Stimulated activated memory B cell treated with anti-CD40 and anti-IgM and Interleukin-4, amounts not matched to agents 10 μg/mL and 1 μg/mL and 100 μg/mL, for 72 hours (primary cell): ENCODE data around the gene KIF1B.

Experiments used
- ATAC-seq: fragments of 150-1000 bp; cut with Tn5 transposase; 2 replicates; pipeline ENCODE4 v1.10.0; 2021
- H3K27ac Mint-ChIP-seq: one replicate; pipeline ENCODE4 v1.8.0; 2022; ENCODE audit warnings: mild to moderate bottlenecking, mixed read lengths
- H3K27me3 Mint-ChIP-seq: one replicate; pipeline ENCODE4 v1.8.0; 2022; ENCODE audit warnings: mixed read lengths
- H3K36me3 Mint-ChIP-seq: one replicate; pipeline ENCODE4 v1.8.0; 2022; ENCODE audit warnings: mixed read lengths
- H3K4me1 Mint-ChIP-seq: one replicate; pipeline ENCODE4 v1.8.0; 2022; ENCODE audit warnings: mixed read lengths
- H3K4me3 Mint-ChIP-seq: one replicate; pipeline ENCODE4 v1.8.0; 2022; ENCODE audit warnings: mild to moderate bottlenecking, moderate library complexity, mixed read lengths
- H3K9me3 Mint-ChIP-seq: one replicate; pipeline ENCODE4 v1.8.0; 2022; ENCODE audit warnings: mixed read lengths

KIF1B gene

GRCh38 chr1:10309243-10310011 lies 99.1 kb downstream of the KIF1B start:
- H3K27ac Mint-ChIP-seq: no peak overlapping the region
- no peaks in the 10 kb centered on the region for H3K9me3 Mint-ChIP-seq
- no peaks in the 10 kb centered on the region for H3K27me3 Mint-ChIP-seq
- H3K36me3 Mint-ChIP-seq: peaks cover 41% of the 10 kb centered on the region
- ATAC-seq: no peak
- no peak overlapping the region for H3K4me3 Mint-ChIP-seq
- no peaks in the 10 kb centered on the region for H3K4me1 Mint-ChIP-seq

GRCh38 chr1:10316752-10317151 lies 106.4 kb downstream of the KIF1B start:
- H3K9me3 Mint-ChIP-seq: no peaks in the 10 kb centered on the region
- H3K27ac Mint-ChIP-seq: no peak overlapping the region
- ATAC-seq: no peak
- no peaks in the 10 kb centered on the region for H3K4me1 Mint-ChIP-seq
- no peaks in the 10 kb centered on the region for H3K27me3 Mint-ChIP-seq
- peaks cover 15% of the 10 kb centered on the region for H3K36me3 Mint-ChIP-seq
- no peak overlapping the region for H3K4me3 Mint-ChIP-seq

GRCh38 chr1:10319750-10320149 lies 109.4 kb downstream of the KIF1B start:
- Mint-ChIP-seq H3K27ac (no peak overlapping the region), H3K9me3 (no peaks in the 10 kb centered on the region), H3K27me3 (no peaks in the 10 kb centered on the region), H3K4me1 (no peaks in the 10 kb centered on the region), H3K4me3 (no peak overlapping the region), H3K36me3 (peaks cover 19% of the 10 kb centered on the region)
- ATAC-seq: no peak

- Mint-ChIP-seq H3K36me3 (peaks cover 24% of the 10 kb centered on the region), H3K27me3 (no peaks in the 10 kb centered on the region), H3K4me1 (no peaks in the 10 kb centered on the region), H3K9me3 (no peaks in the 10 kb centered on the region), H3K4me3 (no peak overlapping the region), H3K27ac (no peak overlapping the region)
- no peak for ATAC-seq
Observed at GRCh38 chr1:10320336-10320735, 110.0 kb downstream of the KIF1B start.

GRCh38 chr1:10322821-10323220 lies 112.5 kb downstream of the KIF1B start:
- Mint-ChIP-seq H3K27me3 (no peaks in the 10 kb centered on the region), H3K4me1 (no peaks in the 10 kb centered on the region), H3K27ac (no peak overlapping the region), H3K36me3 (peaks cover 39% of the 10 kb centered on the region), H3K4me3 (no peak overlapping the region), H3K9me3 (no peaks in the 10 kb centered on the region)
- no peak for ATAC-seq

GRCh38 chr1:10324627-10325026 lies 114.3 kb downstream of the KIF1B start:
- Mint-ChIP-seq H3K27me3 (no peaks in the 10 kb centered on the region), H3K4me3 (no peak overlapping the region), H3K9me3 (no peaks in the 10 kb centered on the region), H3K27ac (no peak overlapping the region), H3K36me3 (peaks cover 39% of the 10 kb centered on the region), H3K4me1 (no peaks in the 10 kb centered on the region)
- ATAC-seq: no peak

- Mint-ChIP-seq H3K4me1 (no peaks in the 10 kb centered on the region), H3K27me3 (no peaks in the 10 kb centered on the region), H3K36me3 (peaks cover 39% of the 10 kb centered on the region), H3K4me3 (no peak overlapping the region), H3K9me3 (no peaks in the 10 kb centered on the region), H3K27ac (no peak overlapping the region)
- no peak for ATAC-seq
Observed at GRCh38 chr1:10325521-10325920, 115.2 kb downstream of the KIF1B start.

GRCh38 chr1:10326251-10326650 lies 115.9 kb downstream of the KIF1B start:
- Mint-ChIP-seq H3K4me1 (no peaks in the 10 kb centered on the region), H3K27me3 (no peaks in the 10 kb centered on the region), H3K4me3 (no peak overlapping the region), H3K36me3 (peaks cover 39% of the 10 kb centered on the region), H3K9me3 (no peaks in the 10 kb centered on the region), H3K27ac (no peak overlapping the region)
- ATAC-seq: no peak

- Mint-ChIP-seq H3K27ac (no peak overlapping the region), H3K4me3 (no peak overlapping the region), H3K4me1 (no peaks in the 10 kb centered on the region), H3K27me3 (no peaks in the 10 kb centered on the region), H3K36me3 (peaks cover 33% of the 10 kb centered on the region), H3K9me3 (no peaks in the 10 kb centered on the region)
- ATAC-seq: no peak
Observed at GRCh38 chr1:10328180-10328963, 118.0 kb downstream of the KIF1B start.

- H3K27ac Mint-ChIP-seq: no peak overlapping the region
- no peaks in the 10 kb centered on the region for H3K27me3 Mint-ChIP-seq
- H3K36me3 Mint-ChIP-seq: peaks cover 39% of the 10 kb centered on the region
- no peak for ATAC-seq
- H3K9me3 Mint-ChIP-seq: no peaks in the 10 kb centered on the region
- no peak overlapping the region for H3K4me3 Mint-ChIP-seq
- no peaks in the 10 kb centered on the region for H3K4me1 Mint-ChIP-seq
Observed at GRCh38 chr1:10337436-10337835, 127.1 kb downstream of the KIF1B start.

- Mint-ChIP-seq H3K9me3 (no peaks in the 10 kb centered on the region), H3K27me3 (no peaks in the 10 kb centered on the region), H3K4me3 (no peak overlapping the region), H3K36me3 (peaks cover 42% of the 10 kb centered on the region), H3K27ac (no peak overlapping the region), H3K4me1 (no peaks in the 10 kb centered on the region)
- ATAC-seq: no peak
Observed at GRCh38 chr1:10338047-10338446, 127.7 kb downstream of the KIF1B start.

- ATAC-seq: no peak
- H3K4me1 Mint-ChIP-seq: no peaks in the 10 kb centered on the region
- no peak overlapping the region for H3K4me3 Mint-ChIP-seq
- H3K27ac Mint-ChIP-seq: no peak overlapping the region
- no peaks in the 10 kb centered on the region for H3K27me3 Mint-ChIP-seq
- peaks cover 46% of the 10 kb centered on the region for H3K36me3 Mint-ChIP-seq
- H3K9me3 Mint-ChIP-seq: no peaks in the 10 kb centered on the region
Observed at GRCh38 chr1:10338611-10339010, 128.2 kb downstream of the KIF1B start.

GRCh38 chr1:10339036-10339567 lies 128.7 kb downstream of the KIF1B start:
- Mint-ChIP-seq H3K36me3 (peaks cover 44% of the 10 kb centered on the region), H3K4me3 (no peak overlapping the region), H3K4me1 (no peaks in the 10 kb centered on the region), H3K9me3 (no peaks in the 10 kb centered on the region), H3K27me3 (no peaks in the 10 kb centered on the region), H3K27ac (no peak overlapping the region)
- no peak for ATAC-seq

GRCh38 chr1:10339815-10340214 lies 129.4 kb downstream of the KIF1B start:
- Mint-ChIP-seq H3K9me3 (no peaks in the 10 kb centered on the region), H3K36me3 (peaks cover 42% of the 10 kb centered on the region), H3K4me3 (no peak overlapping the region), H3K27me3 (no peaks in the 10 kb centered on the region), H3K4me1 (no peaks in the 10 kb centered on the region), H3K27ac (no peak overlapping the region)
- ATAC-seq: no peak

GRCh38 chr1:10340930-10341590 lies 130.7 kb downstream of the KIF1B start:
- Mint-ChIP-seq H3K36me3 (peaks cover 50% of the 10 kb centered on the region), H3K4me1 (no peaks in the 10 kb centered on the region), H3K4me3 (no peak overlapping the region), H3K27ac (no peak overlapping the region), H3K27me3 (no peaks in the 10 kb centered on the region), H3K9me3 (no peaks in the 10 kb centered on the region)
- no peak for ATAC-seq
